Gastroesophageal sphincter (tissue), 3 donors: ENCODE data around the gene KRTAP4-5.

Experiments used
- CTCF ChIP-seq, 4 experiments: fragments of 200-600 bp in 2 of 4; fragments of 450-650 bp in 2 of 4; sonication (generic) in 1 of 4; IDR thresholded peaks; one replicate each; pipeline ENCODE4 v1.5.1; 2017 to 2019; ENCODE audit warnings: antibody characterized with exemption in 4 of 4, mild to moderate bottlenecking in 2 of 4, moderate library complexity in 2 of 4
- EP300 ChIP-seq: sonication (generic); formaldehyde crosslinking; IDR thresholded peaks from one replicate; pipeline ENCODE4 v1.6.1; 2017; ENCODE audit warnings: antibody characterized with exemption, mild to moderate bottlenecking
- POLR2A ChIP-seq, 2 donors: fragments of 450-650 bp; IDR thresholded peaks; one replicate each; pipeline ENCODE4 v1.6.1; 2017; ENCODE audit warnings: antibody characterized with exemption in 2 of 2, mild to moderate bottlenecking in 2 of 2, moderate library complexity in 1 of 2
- POLR2AphosphoS5 ChIP-seq: sonication (generic); formaldehyde crosslinking; IDR thresholded peaks from one replicate; pipeline ENCODE4 v1.6.1; 2017; ENCODE audit warnings: antibody characterized with exemption

- TF ChIP-seq POLR2AphosphoS5 (no peak), CTCF (IDR thresholded peaks at IDR 0.05) (no peak), POLR2A (IDR thresholded peaks at IDR 0.05) (no peak), EP300 (no peak)
Observed at GRCh38 chr17:41153856-41154255, 4.2 kb upstream of the KRTAP4-5 start.
